ENCODE results near the gene PIEZO2. TPM values are rescaled to one million over a fixed set of nuclear protein-coding genes. Genes with fewer than 3 reads are reported as not detected.
"Not testable (repeated sequence)": the region's sequence is repeated elsewhere in the genome, so short reads cannot be mapped to it uniquely, and the experiment has no call there.

The PIEZO2 gene
- total and polyA plus RNA-seq, 10 donors, result 0.42 to 13.0 (median 8.0) TPM

GRCh38 chr18:10660179-10660884 lies 489.0 kb downstream of the PIEZO2 start:
- 63 to 70% (median 66%) methylated on average over 13 of the region's 13 CpGs for WGBS, 5 donors
- no peaks in the 10 kb centered on the region for H3K36me3 ChIP-seq
- H3K4me1 ChIP-seq, result no peaks in the 10 kb centered on the region
- H3K9me3 ChIP-seq, result no peaks in the 10 kb centered on the region
- intact Hi-C loops (cut with DNase I; ENCODE audit: low total_unique reads), result no loop called here
- H3K27me3 ChIP-seq (replicated peaks in 1 of 7), result peaks cover 0 to 5% (median 0%) of the 10 kb centered on the region in 7 donors
- H3K27ac ChIP-seq, result no peak overlapping the region
- no peak for TF ChIP-seq CTCF (IDR thresholded peaks at IDR 0.05 in 8 of 11, conservative IDR thresholded peaks at IDR 0.05 in 3 of 11)
- TF ChIP-seq POLR2A (IDR thresholded peaks at IDR 0.05), result no peak
- TF ChIP-seq POLR2AphosphoS5 (IDR thresholded peaks at IDR 0.05), result no peak
- no peak overlapping the region for H3K4me3 ChIP-seq
- DNase-seq, result no peak

GRCh38 chr18:10659594-10659993 lies 489.8 kb downstream of the PIEZO2 start:
- Histone ChIP-seq H3K27me3 (replicated peaks in 1 of 7) (peaks cover 0 to 5% (median 0%) of the 10 kb centered on the region in 7 donors), H3K4me3 (no peak overlapping the region), H3K4me1 (no peaks in the 10 kb centered on the region), H3K27ac (no peak overlapping the region), H3K9me3 (no peaks in the 10 kb centered on the region), H3K36me3 (no peaks in the 10 kb centered on the region)
- TF ChIP-seq POLR2AphosphoS5 (IDR thresholded peaks at IDR 0.05) (no peak), POLR2A (IDR thresholded peaks at IDR 0.05) (no peak), CTCF (IDR thresholded peaks at IDR 0.05 in 8 of 11, conservative IDR thresholded peaks at IDR 0.05 in 3 of 11) (no peak)
- intact Hi-C loops (cut with DNase I; ENCODE audit: low total_unique reads), result no loop called here
- WGBS, 5 donors, result 40 to 49% (median 48%) methylated on average over 5 of the region's 5 CpGs
- DNase-seq, result no peak

- Histone ChIP-seq H3K27me3 (replicated peaks in 1 of 7) (peaks cover 0 to 5% (median 0%) of the 10 kb centered on the region in 7 donors), H3K4me1 (no peaks in the 10 kb centered on the region), H3K36me3 (no peaks in the 10 kb centered on the region), H3K27ac (no peak overlapping the region), H3K9me3 (no peaks in the 10 kb centered on the region), H3K4me3 (no peak overlapping the region)
- no peak for DNase-seq
- intact Hi-C loops (cut with DNase I; ENCODE audit: low total_unique reads), result no loop called here
- 68 to 73% (median 71%) methylated on average over 5 of the region's 5 CpGs for WGBS, 5 donors
- no peak for TF ChIP-seq POLR2AphosphoS5 (IDR thresholded peaks at IDR 0.05)
- no peak for TF ChIP-seq POLR2A (IDR thresholded peaks at IDR 0.05)
- no peak for TF ChIP-seq CTCF (IDR thresholded peaks at IDR 0.05 in 8 of 11, conservative IDR thresholded peaks at IDR 0.05 in 3 of 11)
Measured at GRCh38 chr18:10659000-10659399, 490.4 kb downstream of the PIEZO2 start.

- H3K27ac ChIP-seq; H3K36me3 ChIP-seq; H3K27me3 ChIP-seq (replicated peaks in 1 of 7); DNase-seq; H3K4me3 ChIP-seq; intact Hi-C loops (cut with DNase I; ENCODE audit: low total_unique reads); H3K9me3 ChIP-seq; H3K4me1 ChIP-seq: not testable (repeated sequence)
- 32 to 63% (median 55%) methylated on average over 4 to 5 of the region's 5 CpGs for WGBS, 5 donors
Measured at GRCh38 chr18:10644003-10644402, 505.4 kb downstream of the PIEZO2 start.

- DNase-seq; H3K4me3 ChIP-seq; H3K4me1 ChIP-seq; H3K27me3 ChIP-seq (replicated peaks in 1 of 7); H3K36me3 ChIP-seq; intact Hi-C loops (cut with DNase I; ENCODE audit: low total_unique reads); H3K27ac ChIP-seq; H3K9me3 ChIP-seq: not testable (repeated sequence)
- 14 to 73% (median 29%) methylated on average over 1 of the region's 5 CpGs for WGBS, 5 donors
Measured at GRCh38 chr18:10642915-10643524, 506.3 kb downstream of the PIEZO2 start.

GRCh38 chr18:10638539-10638885 lies 510.9 kb downstream of the PIEZO2 start:
- intact Hi-C loops (cut with DNase I; ENCODE audit: low total_unique reads); H3K36me3 ChIP-seq; H3K27ac ChIP-seq; H3K9me3 ChIP-seq; H3K4me3 ChIP-seq; H3K27me3 ChIP-seq (replicated peaks in 1 of 7); H3K4me1 ChIP-seq; DNase-seq: not testable (repeated sequence)
- 86 to 96% (median 92%) methylated on average over 4 to 6 of the region's 6 CpGs for WGBS, 5 donors

- H3K36me3 ChIP-seq; H3K4me1 ChIP-seq; DNase-seq; H3K9me3 ChIP-seq; H3K4me3 ChIP-seq; H3K27ac ChIP-seq; intact Hi-C loops (cut with DNase I; ENCODE audit: low total_unique reads); H3K27me3 ChIP-seq (replicated peaks in 1 of 7): not testable (repeated sequence)
- WGBS, 5 donors, result 82 to 100% (median 89%) methylated on average over 1 to 9 of the region's 11 CpGs; no CpG with 5 or more reads in 1 of the 5 donors
Measured at GRCh38 chr18:10637858-10638538, 511.4 kb downstream of the PIEZO2 start.

Data from spleen (tissue), 11 donors.